HEK293T (cell line): ENCODE measurements around the gene LIX1.

Experiments used
- CTCF ChIA-PET: fragments of 350-600 bp; formaldehyde crosslinking; extraction: SDS; loops from one replicate; lab custom pipeline; 2021; ENCODE audit warnings: antibody characterized with exemption, inconsistent platforms; lab: Yijun Ruan, JAX
- POLR2A ChIA-PET: fragments of 350-600 bp; formaldehyde crosslinking; extraction: SDS; loops from one replicate; lab custom pipeline; 2020; ENCODE audit warnings: antibody characterized with exemption, inconsistent platforms; lab: Yijun Ruan, JAX
- DNase-seq: peaks from one replicate; pipeline ENCODE4 v3.0.0; 2012; ENCODE audit warnings: mixed read lengths; ENCODE audit errors: extremely low spot score
- ARNT ChIP-seq: fragments of 450-650 bp; IDR thresholded peaks from 2 replicates; pipeline ENCODE4 v1.6.1; 2017; ENCODE audit warnings: mild to moderate bottlenecking
- BHLHE40 ChIP-seq: fragments of 450-650 bp; IDR thresholded peaks from 2 replicates; pipeline ENCODE4 v1.6.1; 2016; ENCODE audit warnings: mild to moderate bottlenecking, moderate library complexity, borderline replicate concordance
- CTBP1 ChIP-seq: fragments of 450-650 bp; IDR thresholded peaks from 2 replicates; pipeline ENCODE4 v1.6.1; 2016; ENCODE audit warnings: borderline replicate concordance
- ELF4 ChIP-seq: fragments of 450-650 bp; IDR thresholded peaks from 2 replicates; pipeline ENCODE4 v1.6.1; 2017; ENCODE audit warnings: antibody characterized with exemption
- FOXA1 ChIP-seq: fragments of 450-650 bp; IDR thresholded peaks from 2 replicates; pipeline ENCODE4 v1.6.1; 2016; ENCODE audit warnings: mild to moderate bottlenecking
- FOXK2 ChIP-seq: fragments of 450-650 bp; IDR thresholded peaks from 2 replicates; pipeline ENCODE4 v1.6.1; 2016; ENCODE audit warnings: mild to moderate bottlenecking
- FOXM1 ChIP-seq: fragments of 450-650 bp; IDR thresholded peaks from 2 replicates; pipeline ENCODE4 v1.6.1; 2017; ENCODE audit warnings: mild to moderate bottlenecking, borderline replicate concordance
- HDGF ChIP-seq: fragments of 450-650 bp; IDR thresholded peaks from 2 replicates; pipeline ENCODE4 v1.6.1; 2017; ENCODE audit warnings: antibody characterized with exemption, borderline replicate concordance
- L3MBTL2 ChIP-seq: fragments of 450-650 bp; conservative IDR thresholded peaks from 2 replicates; pipeline ENCODE4 v1.6.1; 2016; ENCODE audit warnings: mild to moderate bottlenecking
- LEF1 ChIP-seq: fragments of 450-650 bp; IDR thresholded peaks from 2 replicates; pipeline ENCODE4 v1.6.1; 2017; ENCODE audit warnings: mild to moderate bottlenecking, borderline replicate concordance
- NFRKB ChIP-seq: fragments of 450-650 bp; IDR thresholded peaks from 2 replicates; pipeline ENCODE4 v1.6.1; 2016; ENCODE audit warnings: mild to moderate bottlenecking, moderate library complexity
- SP1 ChIP-seq: fragments of 450-650 bp; IDR thresholded peaks from 2 replicates; pipeline ENCODE4 v1.6.1; 2017
- SUZ12 ChIP-seq: fragments of 450-650 bp; IDR thresholded peaks from 2 replicates; pipeline ENCODE4 v1.6.1; 2016; ENCODE audit warnings: mild to moderate bottlenecking
- TARDBP ChIP-seq: fragments of 450-650 bp; IDR thresholded peaks from 2 replicates; pipeline ENCODE4 v1.6.1; 2016
- ZNF384 ChIP-seq: fragments of 450-650 bp; IDR thresholded peaks from 2 replicates; pipeline ENCODE4 v1.6.1; 2016
- TF ChIP-seq, protein P1 (sequence below): fragments of 450-650 bp; IDR thresholded peaks from 2 replicates; pipeline ENCODE4 v1.6.1; 2016

Gene LIX1

DNA sequence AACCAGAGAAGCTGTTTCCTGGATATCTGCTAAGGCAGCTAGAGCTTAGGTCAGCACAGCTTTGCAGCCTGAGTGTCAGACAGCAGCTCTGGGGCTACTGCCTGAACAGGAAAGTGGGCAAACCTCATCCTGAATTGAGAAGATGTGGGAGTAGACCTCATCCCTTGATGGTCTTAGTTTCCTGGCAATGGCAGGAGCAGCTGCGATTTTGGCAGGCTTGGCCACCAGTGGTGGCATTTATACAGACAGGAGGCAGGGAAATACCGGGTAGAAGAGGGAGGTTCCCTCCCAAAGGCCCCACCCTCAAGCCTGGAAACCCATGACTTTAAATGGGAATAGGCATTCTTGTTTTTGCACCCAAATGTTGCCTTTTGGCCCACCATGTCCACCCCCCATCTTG lies 69.7 kb downstream of the LIX1 start:
- no peak for DNase-seq
- ChIA-PET CTCF (no interaction called here), POLR2A (no interaction called here)
- no peak for TF ChIP-seq CTBP1
- no peak for TF ChIP-seq TARDBP
- no peak for TF ChIP-seq BHLHE40
- TF ChIP-seq, protein P1, sequence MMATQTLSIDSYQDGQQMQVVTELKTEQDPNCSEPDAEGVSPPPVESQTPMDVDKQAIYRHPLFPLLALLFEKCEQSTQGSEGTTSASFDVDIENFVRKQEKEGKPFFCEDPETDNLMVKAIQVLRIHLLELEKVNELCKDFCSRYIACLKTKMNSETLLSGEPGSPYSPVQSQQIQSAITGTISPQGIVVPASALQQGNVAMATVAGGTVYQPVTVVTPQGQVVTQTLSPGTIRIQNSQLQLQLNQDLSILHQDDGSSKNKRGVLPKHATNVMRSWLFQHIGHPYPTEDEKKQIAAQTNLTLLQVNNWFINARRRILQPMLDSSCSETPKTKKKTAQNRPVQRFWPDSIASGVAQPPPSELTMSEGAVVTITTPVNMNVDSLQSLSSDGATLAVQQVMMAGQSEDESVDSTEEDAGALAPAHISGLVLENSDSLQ, result no peak
- no peak for TF ChIP-seq ARNT
- TF ChIP-seq L3MBTL2, result no peak
- no peak for TF ChIP-seq ELF4
- no peak for TF ChIP-seq HDGF
- no peak for TF ChIP-seq LEF1
- no peak for TF ChIP-seq ZNF384
- TF ChIP-seq SP1, result no peak
- TF ChIP-seq NFRKB, result no peak
- no peak for TF ChIP-seq SUZ12
- no peak for TF ChIP-seq FOXA1
- TF ChIP-seq FOXK2, result no peak

- DNase-seq, result no peak
- no peak for TF ChIP-seq FOXK2
- no peak for TF ChIP-seq NFRKB
- no peak for TF ChIP-seq BHLHE40
- TF ChIP-seq SUZ12, result no peak
- no peak for TF ChIP-seq SP1
- TF ChIP-seq, protein P1, result no peak
- no peak for TF ChIP-seq CTBP1
- no peak for TF ChIP-seq ZNF384
- no peak for TF ChIP-seq L3MBTL2
- no peak for TF ChIP-seq TARDBP
- TF ChIP-seq LEF1, result no peak
- TF ChIP-seq ELF4, result no peak
- TF ChIP-seq HDGF, result no peak
- no peak for TF ChIP-seq ARNT
- TF ChIP-seq FOXA1, result no peak
- no peak for TF ChIP-seq FOXM1
- ChIA-PET POLR2A (no interaction called here), CTCF (no interaction called here)
Observed at GRCh38 chr5:97071993-97072392, 70.4 kb downstream of the LIX1 start.

DNA sequence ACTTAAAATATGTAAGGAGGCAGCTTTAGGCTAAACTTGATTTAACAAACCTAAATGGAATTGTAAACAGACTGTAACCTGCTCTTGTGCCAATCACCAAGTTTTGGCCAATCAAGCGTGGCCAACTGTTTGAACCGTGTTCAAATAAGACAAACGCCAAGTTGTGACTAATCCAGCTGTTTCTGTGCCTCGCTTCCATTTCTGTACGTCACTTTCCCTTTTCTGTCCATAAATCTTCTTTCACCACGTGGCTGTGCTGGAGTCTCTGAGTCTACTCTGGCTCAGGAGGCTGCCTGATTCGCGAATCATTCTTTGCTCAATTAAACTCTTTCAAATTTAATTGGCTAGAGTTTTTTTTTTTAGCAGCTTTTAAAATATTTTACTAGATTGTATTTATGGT lies 71.3 kb downstream of the LIX1 start:
- CTCF ChIA-PET, result no interaction called here
- POLR2A ChIA-PET, result no interaction called here
- DNase-seq, result no peak
- TF ChIP-seq BHLHE40, result no peak
- no peak for TF ChIP-seq HDGF
- TF ChIP-seq ARNT, result no peak
- TF ChIP-seq LEF1, result no peak
- TF ChIP-seq, protein P1, result peak; percentile 55
- no peak for TF ChIP-seq CTBP1

- no peak for DNase-seq
- no peak for TF ChIP-seq LEF1
- no peak for TF ChIP-seq SP1
- no peak for TF ChIP-seq ZNF384
- no peak for TF ChIP-seq FOXK2
- TF ChIP-seq FOXM1, result no peak
- no peak for TF ChIP-seq SUZ12
- TF ChIP-seq ELF4, result no peak
- TF ChIP-seq HDGF, result no peak
- TF ChIP-seq TARDBP, result no peak
- no peak for TF ChIP-seq L3MBTL2
- TF ChIP-seq NFRKB, result no peak
- no peak for TF ChIP-seq BHLHE40
- no peak for TF ChIP-seq FOXA1
- TF ChIP-seq ARNT, result no peak
- TF ChIP-seq, protein P1, result no peak
- no peak for TF ChIP-seq CTBP1
- CTCF ChIA-PET, result no interaction called here
- POLR2A ChIA-PET, result no interaction called here
Observed at GRCh38 chr5:97070234-97070633, 72.2 kb downstream of the LIX1 start.

DNA sequence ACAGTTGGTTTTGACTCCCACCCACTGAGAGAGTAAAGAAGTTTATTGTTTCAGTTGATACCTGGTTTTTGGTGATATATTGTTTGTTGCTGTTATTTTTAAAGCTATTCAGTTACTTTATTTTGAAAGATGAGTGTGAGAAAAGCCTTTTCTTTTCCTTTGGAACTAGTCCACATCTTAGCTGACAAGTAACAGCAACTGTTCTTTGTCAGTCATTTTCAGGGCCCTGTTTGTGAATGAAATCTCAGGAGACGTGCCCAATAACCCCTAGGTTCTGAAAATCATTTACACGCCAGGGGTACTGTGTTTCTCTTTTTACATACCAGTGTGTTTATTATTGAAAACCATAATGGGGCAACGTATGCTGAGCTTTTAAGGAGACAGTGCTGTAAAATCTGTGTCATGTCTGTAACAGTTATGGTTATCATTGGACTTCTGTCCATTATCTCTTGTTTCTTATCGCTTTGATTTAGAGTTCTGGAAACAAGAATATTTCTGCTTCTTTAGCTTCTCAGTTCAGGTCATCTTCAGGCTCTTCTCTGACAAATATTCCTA lies 75.0 kb downstream of the LIX1 start:
- no peak for TF ChIP-seq L3MBTL2
- no peak for TF ChIP-seq FOXM1
- no peak for TF ChIP-seq ZNF384
- TF ChIP-seq SUZ12, result no peak
- no peak for TF ChIP-seq NFRKB
- peak; percentile 49; the same call in 1 of the 2 replicates for TF ChIP-seq FOXA1
- TF ChIP-seq ARNT, result no peak
- TF ChIP-seq LEF1, result no peak
- no peak for TF ChIP-seq HDGF
- TF ChIP-seq, protein P1, result peak; percentile 64
- TF ChIP-seq TARDBP, result no peak
- TF ChIP-seq FOXK2, result no peak
- no peak for TF ChIP-seq ELF4
- TF ChIP-seq CTBP1, result no peak; the same call in 1 of the 2 replicates
- no peak for TF ChIP-seq BHLHE40
- no peak for DNase-seq
- CTCF ChIA-PET, result interaction anchor here (0.7 to 1.1 kb wide), 2 partner anchors 17 to 75 kb away, joined by 3 to 4 read pairs; partner anchors contain the start of gene LIX1
- POLR2A ChIA-PET, result no interaction called here
